Subcutaneous adipose tissue (tissue), 4 donors: Measurements from ENCODE around the gene CCDC196. TPM values are rescaled to one million over a fixed set of nuclear protein-coding genes. Genes with fewer than 3 reads are reported as not detected.

Source experiments
- CTCF ChIP-seq: fragments of 450-650 bp; IDR thresholded peaks from one replicate; pipeline ENCODE4 v1.5.1; 2016; ENCODE audit warnings: low read depth, mild to moderate bottlenecking, control low read depth, antibody characterized with exemption, moderate library complexity
- total RNA-seq, 4 donors: library from RNA; depleted of rRNA; stranded (reverse); fragments of >200 nt; gene quantifications; one replicate each; pipeline ENCODE4 v1.1.0, GENCODE V29; 2016

Gene CCDC196
- not detected for total RNA-seq

GRCh38 chr14:66485910-66486421, at the start of gene CCDC196:
TSS of gene CCDC196 (plus strand) at chr14:66486371. CDS start at chr14:66486503, 132 bp downstream.
- no peak for TF ChIP-seq CTCF

- no peak for TF ChIP-seq CTCF
These were observed 45.4 kb upstream of the CCDC196 start for GRCh38 chr14:66440801-66441200.

- TF ChIP-seq CTCF, result no peak
These were observed 43.1 kb upstream of the CCDC196 start for GRCh38 chr14:66442953-66443571.

GRCh38 chr14:66443785-66444184, 42.4 kb upstream of the CCDC196 start:
- TF ChIP-seq CTCF, result no peak

- TF ChIP-seq CTCF, result no peak
These were observed 41.8 kb upstream of the CCDC196 start for GRCh38 chr14:66444271-66444927.

- TF ChIP-seq CTCF, result no peak
These were observed 40.2 kb upstream of the CCDC196 start for GRCh38 chr14:66445936-66446335.

GRCh38 chr14:66453469-66453868, 32.7 kb upstream of the CCDC196 start:
- no peak for TF ChIP-seq CTCF
